K562 (cell line): ENCODE data around the gene GMDS. TPM values are rescaled to one million over a fixed set of nuclear protein-coding genes. Genes with fewer than 3 reads are reported as not detected.

Source experiments
- ATAC-seq: fragments of 200-7000 bp; cut with Tn5 transposase; 3 replicates; pipeline ENCODE4 v1.9.1; 2020; ENCODE audit warnings: moderate library complexity
- BruUV-seq: library from RNA; stranded (reverse); fragments of 400-500 nt; replicated peaks from 2 replicates; lab custom pipeline; 2021; lab: Mats Ljungman, UMichigan
- CTCF ChIA-PET: fragments of 300-600 bp; formaldehyde crosslinking; extraction: SDS; loops from one replicate; lab custom pipeline; 2021; ENCODE audit warnings: low intra/inter-chr PET ratio; lab: Yijun Ruan, JAX
- POLR2A ChIA-PET: fragments of 300-600, 350-650 bp; sonication (Branson Sonifier 250); formaldehyde crosslinking; extraction: SDS; loops from one replicate; lab custom pipeline; 2021; ENCODE audit warnings: antibody characterized with exemption, inconsistent platforms; lab: Yijun Ruan, JAX
- DNase-seq, 4 experiments: peaks; one replicate each; pipeline versions ENCODE4 v3.0.0 to v3.0.0-alpha.2; 2011 to 2018; ENCODE audit warnings: low spot score in 3 of 4, mixed read lengths in 3 of 4; ENCODE audit errors: extremely low read depth in 1 of 4
- FAIRE-seq: peaks from 2 replicates; lab custom pipeline; 2011; peaks lifted over from hg19 to GRCh38; lab: Jason Lieb, UNC
- H2AFZ ChIP-seq: 2 replicates; pipeline ENCODE4 v1.6.0; 2011; ENCODE audit warnings: low read depth, low read length, control low read depth, inconsistent platforms
- H3K27ac ChIP-seq: fragments of 200-600 bp; 3 replicates; pipeline ENCODE4 v1.8.0; 2011; ENCODE audit warnings: low read depth, mild to moderate bottlenecking, control low read depth, inconsistent platforms, low read length, moderate library complexity, mixed read lengths; ENCODE audit errors: extremely low read depth
- H3K27me3 ChIP-seq, 2 experiments: fragments of 300-600 bp in 1 of 2; 2 replicates in 1 of 2; 3 replicates in 1 of 2; pipeline versions ENCODE4 v1.6.0 to v1.8.0; 2011; ENCODE audit warnings: inconsistent platforms in 2 of 2, low read length in 2 of 2, mild to moderate bottlenecking in 1 of 2, mixed read lengths in 1 of 2, moderate library complexity in 1 of 2; ENCODE audit not compliant: control insufficient read depth in 2 of 2, insufficient read depth in 2 of 2
- H3K36me3 ChIP-seq: fragments of 300-600 bp; 3 replicates; pipeline ENCODE4 v1.8.0; 2011; ENCODE audit warnings: mild to moderate bottlenecking, low read length, inconsistent platforms; ENCODE audit not compliant: control insufficient read depth, insufficient read depth
- H3K4me1 ChIP-seq, 2 experiments: fragments of 200-600 bp in 1 of 2; replicated peaks in 1 of 2; 2 replicates in 1 of 2; 3 replicates in 1 of 2; pipeline versions ENCODE4 v1.5.1 to v1.8.0; 2011; ENCODE audit warnings: inconsistent platforms in 2 of 2, low read length in 2 of 2, mild to moderate bottlenecking in 1 of 2, mixed read lengths in 1 of 2, moderate library complexity in 1 of 2; ENCODE audit not compliant: control insufficient read depth in 2 of 2, insufficient read depth in 2 of 2
- H3K4me2 ChIP-seq: 2 replicates; pipeline ENCODE4 v1.6.1; 2011; ENCODE audit warnings: low read length, control low read depth, inconsistent platforms, mixed read lengths; ENCODE audit not compliant: insufficient read depth
- H3K4me3 ChIP-seq: fragments of 200-600 bp; sonication (generic), shearing (Covaris generic); 2 replicates; pipeline ENCODE4 v1.5.1; 2016; ENCODE audit warnings: control low read depth, inconsistent platforms
- H3K79me2 ChIP-seq: fragments of 200-600 bp; 3 replicates; pipeline ENCODE4 v1.8.0; 2011; ENCODE audit warnings: low read length, inconsistent platforms; ENCODE audit not compliant: control insufficient read depth, insufficient read depth
- H3K9ac ChIP-seq, 2 experiments: 2 replicates each; pipeline versions ENCODE4 v1.6.0 to v1.6.1; 2011; ENCODE audit warnings: low read depth in 2 of 2, low read length in 2 of 2, control low read depth in 1 of 2, inconsistent platforms in 1 of 2, mild to moderate bottlenecking in 1 of 2, mixed read lengths in 1 of 2; ENCODE audit not compliant: insufficient read depth in 1 of 2
- H3K9me1 ChIP-seq: one replicate; pipeline ENCODE4 v1.6.0; 2011; ENCODE audit warnings: inconsistent platforms, mild to moderate bottlenecking, low read length, moderate library complexity; ENCODE audit not compliant: control insufficient read depth, insufficient read depth
- H3K9me3 ChIP-seq: replicated peaks from 2 replicates; pipeline ENCODE4 v1.5.1; 2011; ENCODE audit warnings: low read depth, low read length, inconsistent platforms; ENCODE audit not compliant: control insufficient read depth, insufficient read depth
- H4K20me1 ChIP-seq: replicated peaks from 2 replicates; pipeline ENCODE4 v1.6.1; 2011; ENCODE audit warnings: low read length, inconsistent platforms, mixed read lengths; ENCODE audit not compliant: control insufficient read depth, insufficient read depth
- ARID2 ChIP-seq: fragments of 450-650 bp; IDR thresholded peaks from 2 replicates; pipeline ENCODE4 v1.6.1; 2017; ENCODE audit warnings: antibody characterized with exemption, mild to moderate bottlenecking
- ESRRA ChIP-seq: fragments of 450-650 bp; IDR thresholded peaks from 2 replicates; pipeline ENCODE4 v1.6.1; 2014; ENCODE audit warnings: low read depth, mild to moderate bottlenecking, moderate library complexity, borderline replicate concordance
- GABPB2 ChIP-seq: fragments of 250-450 bp; sonication (Bioruptor Pico); conservative IDR thresholded peaks from 2 replicates; pipeline ENCODE4 v1.5.1; 2021; ENCODE audit warnings: mild to moderate bottlenecking
- GTF2F1 ChIP-seq: IDR thresholded peaks from 2 replicates; pipeline ENCODE4 v1.6.1; 2011; ENCODE audit warnings: low read depth, low read length, improper control_type of control experiment
- MAFG ChIP-seq: fragments of 450-650 bp; conservative IDR thresholded peaks from 2 replicates; pipeline ENCODE4 v1.6.1; 2016; ENCODE audit warnings: missing genetic modification characterization, missing compliant biosample characterization
- NFE2 ChIP-seq: IDR thresholded peaks from 2 replicates; pipeline ENCODE4 v1.6.1; 2014; ENCODE audit warnings: antibody characterized with exemption, low read depth
- SMARCA4 ChIP-seq: fragments of 450-650 bp; IDR thresholded peaks from 2 replicates; pipeline ENCODE4 v1.6.1; 2016
- SP2 ChIP-seq: IDR thresholded peaks from 2 replicates; pipeline ENCODE4 v1.6.1; 2011; ENCODE audit warnings: mild to moderate bottlenecking, low read depth, low read length, moderate library complexity; ENCODE audit not compliant: poor library complexity, severe bottlenecking; ENCODE audit errors: extremely low read depth
- THAP12 ChIP-seq: fragments of 250-450 bp; sonication (Bioruptor Pico); IDR thresholded peaks from 2 replicates; pipeline ENCODE4 v1.9.0; 2021; ENCODE audit warnings: mild to moderate bottlenecking, inconsistent platforms
- TRIM24 ChIP-seq, 2 experiments: fragments of 450-650 bp; IDR thresholded peaks; 2 replicates each; pipeline ENCODE4 v1.6.1; 2016
- ZC3H8 ChIP-seq: fragments of 450-650 bp; IDR thresholded peaks from 2 replicates; pipeline ENCODE4 v1.6.1; 2017
- ZNF408 ChIP-seq: fragments of 250-450 bp; sonication (Bioruptor Pico); IDR thresholded peaks from 2 replicates; pipeline ENCODE4 v1.4.0; 2020; ENCODE audit warnings: low read depth, mild to moderate bottlenecking, moderate library complexity
- ZNF551 ChIP-seq: fragments of 250-450 bp; sonication (Bioruptor Pico); IDR thresholded peaks from 2 replicates; pipeline ENCODE4 v1.5.0; 2021; ENCODE audit warnings: mild to moderate bottlenecking, moderate library complexity
- WGBS: fragments of 100-300 bp; shearing (Covaris generic); methylation state at CpG from one replicate; pipeline ENCODE4 v1.1.6; 2016; ENCODE audit warnings: low coverage, mixed read lengths; ENCODE audit not compliant: insufficient coverage; ENCODE audit errors: missing lambda C conversion rate; 5-methylcytosine and 5-hydroxymethylcytosine counted together
- in situ Hi-C: fragments of 300-500 bp; cut with MboI; formaldehyde crosslinking; loops from 4 replicates; pipeline ENCODE4 v1.15.0; 2018; ENCODE audit warnings: inconsistent platforms, mixed read lengths
- intact Hi-C: fragments of 100-400 bp; cut with micrococcal nuclease; formaldehyde crosslinking; loops from 2 replicates; pipeline ENCODE4 v1.14.2; 2022
- polyA plus RNA-seq, 8 experiments: library from polyadenylated mRNA; depleted of rRNA in 4 of 8; stranded (reverse) in 5 of 8; unstranded in 3 of 8; fragments of >200 nt; fragmentation: Nextera tagmentation in 2 of 8; fragmentation: Illumina TruSeq in 1 of 8; extraction: Ambion mirVana in 2 of 8; extraction: Trizol in 1 of 8; gene quantifications; 2 replicates each; pipeline versions ENCODE4 v1.2.1 to v1.2.3, GENCODE V29; 2011 to 2014; ENCODE audit warnings: inconsistent platforms in 1 of 8, missing spikeins in 1 of 8
- total RNA-seq, 7 experiments: library from RNA; depleted of rRNA in 6 of 7; stranded (reverse); fragments of >200 nt in 6 of 7; fragmentation: Illumina TruSeq in 2 of 7; extraction: Trizol in 2 of 7; gene quantifications; 2 replicates each; pipeline versions ENCODE4 v1.2.1 to v1.2.3, GENCODE V29; 2011 to 2021; ENCODE audit warnings: low replicate concordance in 1 of 7
- TF ChIP-seq, protein P1 (sequence below): sonication (generic); formaldehyde crosslinking; IDR thresholded peaks from 2 replicates; pipeline ENCODE4 v1.8.0; 2022; ENCODE audit warnings: mild to moderate bottlenecking, low read depth, missing genetic modification reagents
- TF ChIP-seq, protein P2 (sequence below), 3 experiments: IDR thresholded peaks in 2 of 3; conservative IDR thresholded peaks in 1 of 3; 2 replicates each; pipeline ENCODE4 v1.5.1; 2011 to 2012; ENCODE audit warnings: low read length in 3 of 3, mild to moderate bottlenecking in 3 of 3, control low read depth in 2 of 3, improper control_type of control experiment in 1 of 3, inconsistent platforms in 1 of 3, low read depth in 1 of 3, mixed read lengths in 1 of 3, moderate library complexity in 1 of 3; ENCODE audit not compliant: insufficient read depth in 2 of 3
- TF ChIP-seq, protein P3 (sequence below): IDR thresholded peaks from 3 replicates; pipeline ENCODE4 v1.6.1; 2011; ENCODE audit warnings: borderline replicate concordance, mild to moderate bottlenecking; ENCODE audit not compliant: insufficient read length, insufficient read depth

The GMDS gene
- total and polyA plus RNA-seq, 9 of the 15 experiments (the other 6 are each of a cell fraction or from before 2014, with no cell fraction given), result 0.48 to 31.8 (median 13.4) TPM

GRCh38 chr6:1795910-1796309 lies 449.5 kb downstream of the GMDS start (continued):
- TF ChIP-seq, protein P1, sequence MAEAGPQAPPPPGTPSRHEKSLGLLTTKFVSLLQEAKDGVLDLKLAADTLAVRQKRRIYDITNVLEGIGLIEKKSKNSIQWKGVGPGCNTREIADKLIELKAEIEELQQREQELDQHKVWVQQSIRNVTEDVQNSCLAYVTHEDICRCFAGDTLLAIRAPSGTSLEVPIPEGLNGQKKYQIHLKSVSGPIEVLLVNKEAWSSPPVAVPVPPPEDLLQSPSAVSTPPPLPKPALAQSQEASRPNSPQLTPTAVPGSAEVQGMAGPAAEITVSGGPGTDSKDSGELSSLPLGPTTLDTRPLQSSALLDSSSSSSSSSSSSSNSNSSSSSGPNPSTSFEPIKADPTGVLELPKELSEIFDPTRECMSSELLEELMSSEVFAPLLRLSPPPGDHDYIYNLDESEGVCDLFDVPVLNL, result no peak
- no peak for TF ChIP-seq ZC3H8
- TF ChIP-seq GABPB2, result no peak
- no peak for TF ChIP-seq GTF2F1
- no peak for TF ChIP-seq ZNF551 (CRISPR knock-in tag)
- no peak for TF ChIP-seq SP2

GRCh38 chr6:1792989-1793388 lies 452.4 kb downstream of the GMDS start:
- H2AFZ ChIP-seq, result no peak overlapping the region
- no peak overlapping the region for H3K4me3 ChIP-seq
- H3K9me3 ChIP-seq, result no peaks in the 10 kb centered on the region
- no peaks in the 10 kb centered on the region for H3K79me2 ChIP-seq
- ATAC-seq, result peak; percentile 91
- in situ Hi-C loops (no loop called here), intact Hi-C loops (no loop called here)
- WGBS, result 0% methylated on average over 3 of the region's 3 CpGs
- H3K27me3 ChIP-seq, result peaks cover 5 to 10% of the 10 kb centered on the region in 2 experiments; a peak in 2 of 5 replicates
- no peak overlapping the region for H3K9ac ChIP-seq
- no peaks in the 10 kb centered on the region for H4K20me1 ChIP-seq
- peak; percentile 79 for FAIRE-seq
- H3K9me1 ChIP-seq, result no peaks in the 10 kb centered on the region
- BruUV-seq, result no TSS peak
- H3K27ac ChIP-seq, result no peak overlapping the region
- peak in 3 of 4 experiments; percentile 31 to 61 (median 58) for DNase-seq
- H3K4me2 ChIP-seq, result no peak overlapping the region
- ChIA-PET POLR2A (interaction anchor here (1.0 kb wide), 1 partner anchor 12 kb away, joined by 3 read pairs; no protein-coding TSS in a partner anchor), CTCF (no interaction called here)
- H3K36me3 ChIP-seq, result no peaks in the 10 kb centered on the region
- peaks cover 3 to 13% of the 10 kb centered on the region in 2 experiments; a peak in 3 of 5 replicates for H3K4me1 ChIP-seq
- TF ChIP-seq ZNF408 (CRISPR knock-in tag) (no peak), MAFG (peak; percentile 76), NFE2 (peak; percentile 70), SMARCA4 (0 out of 2 replicates have a peak, but pooled peaks have one; percentile 44), ARID2 (0 out of 2 replicates have a peak, but pooled peaks have one; percentile 18), ESRRA (peak; percentile 11; the same call in 1 of the 2 replicates), TRIM24 (IDR thresholded peaks at IDR 0.05) (0 out of 4 replicates have a peak, but pooled peaks of 1 of the 2 experiments have one; percentile 25), THAP12 (CRISPR knock-in tag) (no peak)
- TF ChIP-seq, protein P2, sequence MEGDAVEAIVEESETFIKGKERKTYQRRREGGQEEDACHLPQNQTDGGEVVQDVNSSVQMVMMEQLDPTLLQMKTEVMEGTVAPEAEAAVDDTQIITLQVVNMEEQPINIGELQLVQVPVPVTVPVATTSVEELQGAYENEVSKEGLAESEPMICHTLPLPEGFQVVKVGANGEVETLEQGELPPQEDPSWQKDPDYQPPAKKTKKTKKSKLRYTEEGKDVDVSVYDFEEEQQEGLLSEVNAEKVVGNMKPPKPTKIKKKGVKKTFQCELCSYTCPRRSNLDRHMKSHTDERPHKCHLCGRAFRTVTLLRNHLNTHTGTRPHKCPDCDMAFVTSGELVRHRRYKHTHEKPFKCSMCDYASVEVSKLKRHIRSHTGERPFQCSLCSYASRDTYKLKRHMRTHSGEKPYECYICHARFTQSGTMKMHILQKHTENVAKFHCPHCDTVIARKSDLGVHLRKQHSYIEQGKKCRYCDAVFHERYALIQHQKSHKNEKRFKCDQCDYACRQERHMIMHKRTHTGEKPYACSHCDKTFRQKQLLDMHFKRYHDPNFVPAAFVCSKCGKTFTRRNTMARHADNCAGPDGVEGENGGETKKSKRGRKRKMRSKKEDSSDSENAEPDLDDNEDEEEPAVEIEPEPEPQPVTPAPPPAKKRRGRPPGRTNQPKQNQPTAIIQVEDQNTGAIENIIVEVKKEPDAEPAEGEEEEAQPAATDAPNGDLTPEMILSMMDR (IDR thresholded peaks at IDR 0.05 in 2 of 3, conservative IDR thresholded peaks at IDR 0.05 in 1 of 3; ENCODE audit: insufficient read depth in 2 of 3, low read depth in 1 of 3, low read length in 3 of 3), result peak; percentile 47 to 66 (median 57); a peak in 5 of 6 replicates
- TF ChIP-seq, protein P3, sequence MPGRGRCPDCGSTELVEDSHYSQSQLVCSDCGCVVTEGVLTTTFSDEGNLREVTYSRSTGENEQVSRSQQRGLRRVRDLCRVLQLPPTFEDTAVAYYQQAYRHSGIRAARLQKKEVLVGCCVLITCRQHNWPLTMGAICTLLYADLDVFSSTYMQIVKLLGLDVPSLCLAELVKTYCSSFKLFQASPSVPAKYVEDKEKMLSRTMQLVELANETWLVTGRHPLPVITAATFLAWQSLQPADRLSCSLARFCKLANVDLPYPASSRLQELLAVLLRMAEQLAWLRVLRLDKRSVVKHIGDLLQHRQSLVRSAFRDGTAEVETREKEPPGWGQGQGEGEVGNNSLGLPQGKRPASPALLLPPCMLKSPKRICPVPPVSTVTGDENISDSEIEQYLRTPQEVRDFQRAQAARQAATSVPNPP, result no peak
